ENCODE measurements around the gene ERC2.
"Not testable (repeated sequence)": the region's sequence is repeated elsewhere in the genome, so short reads cannot be mapped to it uniquely, and the experiment has no call there.

Gene ERC2

DNA sequence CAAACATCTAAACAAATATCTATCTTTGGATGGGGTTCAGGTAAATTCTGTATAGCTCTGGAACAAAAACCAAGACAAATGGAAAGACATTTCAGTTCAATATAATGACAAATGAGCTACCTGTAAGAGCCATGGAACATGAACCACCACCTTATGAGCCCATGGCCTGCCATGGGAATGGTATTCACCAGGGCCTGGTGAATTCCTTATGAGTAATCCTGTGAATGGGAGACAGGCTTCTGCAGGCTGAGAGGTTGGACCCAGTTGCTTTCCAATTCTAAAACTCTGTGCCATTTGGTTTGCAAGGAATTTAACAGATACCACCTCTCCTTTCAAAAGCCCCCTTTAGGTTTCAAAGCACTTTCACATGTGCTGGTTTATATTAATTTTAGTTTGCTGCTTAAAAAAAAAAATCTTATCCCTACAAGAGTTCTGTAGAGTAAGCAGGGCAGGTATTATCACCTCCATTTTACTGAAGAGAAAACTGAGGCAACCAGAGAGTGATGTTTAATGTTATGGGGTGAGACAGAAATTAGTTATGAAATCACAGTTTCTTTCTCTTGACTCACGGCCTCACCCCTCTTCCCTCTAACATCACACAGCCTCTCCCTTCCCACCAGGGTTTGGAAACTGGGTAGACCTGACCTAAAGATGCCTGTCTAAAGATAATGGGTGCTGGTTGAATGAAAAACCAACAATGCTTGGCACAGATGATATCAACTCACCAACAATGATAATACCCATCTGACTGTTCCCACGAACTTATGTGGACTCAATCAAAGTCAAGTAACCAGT, 583.6 kb downstream of the ERC2 start:
- no peak for DNase-seq (ENCODE audit: low read depth in 2 of 2)

DNA sequence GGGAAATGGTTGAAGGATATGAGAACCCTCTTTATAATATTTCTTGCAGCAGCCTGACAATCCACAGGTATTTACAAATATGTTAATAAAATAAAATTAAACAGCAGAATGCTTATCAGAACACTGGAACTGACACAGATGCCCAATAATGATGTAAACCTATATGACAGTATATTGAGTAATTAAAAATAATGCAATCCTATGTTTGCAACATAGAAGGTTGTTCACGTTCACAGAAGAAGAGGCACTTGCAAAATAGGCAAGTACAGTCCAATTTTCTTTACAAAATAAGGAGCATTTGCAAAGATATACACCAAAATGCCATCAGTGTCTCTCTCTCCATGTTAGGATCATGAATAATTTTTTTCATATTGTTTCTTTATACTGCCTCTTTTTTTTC, 584.2 kb downstream of the ERC2 start:
- DNase-seq (ENCODE audit: low read depth in 2 of 2), result no peak

- DNase-seq (ENCODE audit: low read depth in 2 of 2), result no peak
Observed at GRCh38 chr3:55882006-55882405, 586.3 kb downstream of the ERC2 start.

DNA sequence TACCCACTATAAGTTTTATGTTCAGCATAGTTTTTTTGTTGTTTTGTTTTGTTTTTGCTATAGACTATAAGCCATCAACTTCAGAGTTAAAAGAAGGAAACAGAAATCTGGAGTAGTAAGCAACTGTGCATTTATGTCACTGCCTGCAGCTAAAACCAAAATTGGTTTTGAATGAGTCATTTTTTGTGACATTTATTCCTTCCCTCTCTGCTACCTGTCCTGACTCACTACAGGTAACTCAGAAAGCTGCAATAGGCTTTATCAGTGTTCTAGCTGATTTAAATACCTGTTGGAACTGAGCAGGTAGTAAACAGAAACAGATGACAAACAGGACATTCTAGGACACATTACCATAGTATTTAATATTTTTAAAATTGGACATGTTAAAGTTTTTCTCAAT, 587.9 kb downstream of the ERC2 start:
- no peak for DNase-seq (ENCODE audit: low read depth in 2 of 2)

DNA sequence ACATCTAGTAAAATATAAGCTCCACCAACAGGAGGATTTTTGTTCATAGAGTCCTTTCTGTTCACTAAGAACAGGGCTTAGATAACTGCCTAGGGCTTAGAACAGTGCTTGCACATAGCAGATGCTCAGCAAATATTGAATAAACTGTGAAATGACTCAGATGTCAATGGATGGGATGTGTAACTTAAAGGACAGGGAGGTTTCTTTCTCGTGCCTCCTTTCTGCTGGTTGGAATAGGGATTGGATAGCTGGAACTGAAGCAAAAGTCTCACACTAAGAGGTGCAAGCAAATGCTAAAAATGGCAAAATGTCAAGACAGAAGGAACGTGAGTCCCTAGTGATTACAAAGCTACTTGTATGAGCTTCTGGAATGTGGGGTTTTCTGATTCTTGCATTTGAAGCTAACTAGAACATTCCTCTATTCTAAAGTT, 588.4 kb downstream of the ERC2 start:
- DNase-seq (ENCODE audit: low read depth in 2 of 2), result no peak

- no peak for DNase-seq (ENCODE audit: low read depth in 2 of 2)
Observed at GRCh38 chr3:55877703-55878102, 590.6 kb downstream of the ERC2 start.

DNA sequence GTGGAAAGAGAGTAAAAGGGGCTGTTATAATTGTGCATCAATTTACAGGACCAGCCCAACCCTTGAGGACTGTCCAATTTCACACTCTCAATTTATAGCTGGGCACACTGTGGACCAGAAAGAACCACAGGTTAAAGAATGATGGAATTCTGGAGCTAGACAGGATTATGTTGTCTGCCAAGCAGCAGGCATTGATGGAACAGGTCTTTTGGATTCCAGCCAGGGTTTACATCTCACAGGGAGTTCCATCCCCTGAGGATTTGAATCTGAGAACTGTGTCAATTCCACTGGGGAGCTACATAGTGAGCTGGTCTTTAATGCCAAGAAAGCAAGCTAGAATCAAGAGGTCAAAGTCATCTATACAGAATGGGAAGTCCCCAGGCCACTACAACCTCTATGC, 591.7 kb downstream of the ERC2 start:
- DNase-seq (ENCODE audit: low read depth in 2 of 2), result no peak

GRCh38 chr3:55875113-55875512, 593.2 kb downstream of the ERC2 start:
- no peak for DNase-seq (ENCODE audit: low read depth in 2 of 2)

- no peak for DNase-seq (ENCODE audit: low read depth in 2 of 2)
Observed at GRCh38 chr3:55873523-55874254, 594.6 kb downstream of the ERC2 start.

GRCh38 chr3:55870594-55870993, 597.7 kb downstream of the ERC2 start:
- no peak for DNase-seq (ENCODE audit: low read depth in 2 of 2)

- DNase-seq (ENCODE audit: low read depth in 2 of 2), result no peak
Observed at GRCh38 chr3:55868347-55868746, 599.9 kb downstream of the ERC2 start.

DNA sequence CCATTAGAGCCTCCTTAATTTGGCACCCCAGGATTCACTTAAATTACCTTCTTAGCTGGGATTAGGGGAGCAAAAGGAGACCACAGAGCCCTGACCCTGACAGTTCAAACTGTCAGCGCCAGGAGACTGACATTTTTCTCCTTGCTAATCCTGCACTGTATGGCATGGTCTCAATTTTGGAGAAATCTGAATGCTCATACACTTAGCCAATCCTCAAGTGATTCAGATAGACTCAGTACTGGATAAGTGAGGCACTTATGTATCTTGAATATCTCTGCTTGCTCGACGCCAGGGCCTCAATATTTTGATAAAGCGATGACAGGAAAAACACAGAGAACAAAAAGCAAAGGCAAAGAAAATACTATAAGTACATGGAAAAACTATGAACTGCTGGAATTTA, 605.2 kb downstream of the ERC2 start:
- no peak for DNase-seq (ENCODE audit: low read depth in 2 of 2)

DNA sequence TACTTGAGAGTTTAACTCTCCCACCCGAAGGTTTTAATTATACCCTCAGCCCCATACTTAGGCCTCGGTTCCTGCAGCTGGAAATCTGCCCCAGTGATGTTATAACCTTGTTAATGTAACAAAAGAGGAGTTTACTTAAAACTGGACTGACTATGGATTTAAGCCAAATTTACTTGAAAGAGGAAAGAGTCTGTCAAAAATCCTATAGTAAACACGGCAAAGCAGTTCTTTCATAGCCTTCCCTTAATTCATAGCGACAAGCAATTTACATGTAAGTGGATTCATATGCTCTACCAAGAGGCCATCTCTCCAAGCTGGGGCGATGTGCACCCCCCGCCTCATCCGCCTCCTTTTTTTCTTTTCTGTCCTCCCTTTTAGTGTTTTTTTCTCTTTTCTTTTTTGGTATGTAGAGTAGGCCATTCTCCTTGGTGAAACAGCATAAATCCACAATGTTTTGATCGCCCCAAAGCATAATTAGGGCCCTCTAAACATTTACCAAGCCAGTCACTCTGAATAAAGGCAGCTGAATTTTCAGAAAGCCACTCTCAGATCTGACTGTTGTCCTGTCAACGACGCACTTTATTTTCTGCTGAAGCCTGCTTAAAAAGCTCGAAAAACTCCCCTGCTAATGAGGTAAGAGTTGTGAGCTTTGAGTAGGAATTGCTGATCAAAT, 608.1 kb downstream of the ERC2 start:
- no peak for DNase-seq (ENCODE audit: low read depth in 2 of 2)

DNA sequence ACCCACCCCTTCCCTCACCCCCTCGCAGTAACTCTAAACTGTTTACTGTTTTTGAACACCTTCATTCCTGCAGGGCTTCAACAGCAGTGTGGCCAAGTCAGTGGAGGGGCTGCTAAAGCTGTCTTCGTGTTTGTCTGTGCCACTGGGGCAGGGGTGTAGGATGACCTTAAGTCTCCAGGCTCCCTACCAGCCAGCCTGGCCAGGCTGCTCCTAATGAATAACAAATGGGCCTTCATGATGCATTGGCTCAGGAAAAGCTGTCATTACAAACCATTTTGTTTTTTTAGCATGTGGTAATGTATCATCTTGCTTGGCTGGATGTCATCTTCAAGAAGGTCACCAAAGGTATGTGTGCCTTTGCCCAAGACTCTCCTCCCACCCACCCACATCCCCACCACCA, 609.0 kb downstream of the ERC2 start:
- no peak for DNase-seq (ENCODE audit: low read depth in 2 of 2)

DNA sequence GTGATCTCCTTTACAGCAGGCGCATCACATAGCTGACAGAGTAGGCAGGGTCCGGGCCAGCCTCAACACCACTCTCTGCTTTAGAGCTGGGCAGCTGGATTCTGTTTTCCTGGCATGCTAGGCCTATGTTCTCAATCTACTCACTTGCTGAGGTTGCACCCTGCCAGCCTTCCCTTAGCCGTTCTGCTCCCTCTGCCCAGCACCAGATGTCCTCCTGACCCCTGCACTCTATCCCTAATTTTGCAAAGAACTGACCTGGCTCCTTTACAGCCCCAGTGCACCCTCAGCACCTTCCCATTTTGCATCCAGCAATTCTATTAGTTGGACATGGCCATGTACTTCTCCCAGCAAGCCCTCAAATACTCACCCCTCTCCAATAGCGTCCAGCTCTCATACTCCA, 609.5 kb downstream of the ERC2 start:
- DNase-seq (ENCODE audit: low read depth in 2 of 2), result no peak

DNA sequence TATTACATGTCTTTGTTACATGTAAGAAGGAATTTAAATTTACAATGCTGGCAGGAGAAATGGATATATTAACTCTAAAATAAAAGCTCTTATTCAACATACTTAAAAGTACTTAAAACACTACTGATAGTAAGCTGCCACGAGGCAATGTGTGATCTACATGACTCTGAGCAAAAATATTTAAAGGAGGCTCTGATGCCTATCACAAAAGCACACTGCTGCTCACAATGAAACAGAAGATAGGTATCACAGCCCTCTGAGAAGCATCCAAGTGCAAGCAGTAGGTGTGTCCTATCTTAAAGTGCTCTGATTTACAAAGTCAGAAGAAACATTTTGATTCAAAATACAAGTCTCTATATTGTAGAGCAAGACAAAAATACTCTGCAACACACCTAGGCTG, 610.0 kb downstream of the ERC2 start:
- no peak for DNase-seq (ENCODE audit: low read depth in 2 of 2)

DNA sequence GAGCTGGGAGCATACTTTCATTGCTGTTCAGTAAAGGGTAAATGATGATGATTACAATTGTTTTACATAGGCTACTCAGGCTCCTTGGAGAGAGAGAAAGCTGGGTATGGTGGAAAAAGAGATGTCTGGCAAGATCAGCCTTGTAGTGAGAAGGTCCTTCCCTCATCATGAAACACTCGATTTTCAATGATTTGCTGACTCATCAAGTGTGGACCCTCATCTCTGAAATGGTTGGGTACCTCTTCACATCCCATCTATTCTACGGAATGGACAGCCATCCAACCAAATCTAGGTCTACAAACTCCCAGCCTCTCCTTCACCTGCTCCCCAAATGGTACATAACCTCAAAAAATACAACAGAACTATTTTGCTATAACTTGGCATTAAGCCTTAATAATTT, 610.6 kb downstream of the ERC2 start:
- no peak for DNase-seq (ENCODE audit: low read depth in 2 of 2)

DNA sequence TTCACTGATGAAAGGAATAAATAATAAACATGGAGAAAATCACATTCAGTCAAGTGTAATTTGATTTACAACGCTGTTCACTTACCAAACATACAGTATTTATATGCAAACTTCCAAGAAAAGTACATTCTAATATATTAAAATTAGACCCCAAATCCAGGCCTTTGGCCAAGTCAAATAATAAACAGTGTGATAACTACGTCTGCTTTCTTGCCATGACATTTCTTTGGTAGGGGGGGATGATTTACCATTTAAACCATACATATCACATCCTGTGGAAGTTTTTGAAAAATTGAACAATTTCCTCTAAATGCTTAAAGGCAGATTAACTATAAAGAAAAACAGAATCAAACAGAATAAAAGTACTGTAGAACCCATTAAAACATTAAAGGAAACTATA, 613.0 kb downstream of the ERC2 start:
- DNase-seq (ENCODE audit: low read depth in 2 of 2), result no peak

DNA sequence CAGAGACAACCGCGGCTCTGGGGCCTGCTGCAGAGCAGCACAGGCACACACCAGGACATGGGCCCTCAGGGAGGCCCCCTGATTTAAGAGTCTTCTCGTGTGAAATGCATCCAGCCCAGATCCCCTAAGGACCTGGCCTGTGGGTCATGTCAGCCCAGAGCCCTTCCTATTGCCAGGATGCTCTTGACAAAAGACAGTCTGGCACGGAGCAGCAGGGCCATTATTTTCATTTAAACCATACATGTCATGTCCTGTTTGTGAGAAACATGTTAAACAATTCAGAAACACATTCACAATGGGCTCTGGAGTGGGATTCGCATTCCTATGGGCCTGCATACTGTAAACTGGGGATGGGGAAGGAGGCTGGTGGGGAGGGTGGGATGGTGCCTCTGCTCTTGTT, 613.8 kb downstream of the ERC2 start:
- DNase-seq (ENCODE audit: low read depth in 2 of 2), result no peak

DNA sequence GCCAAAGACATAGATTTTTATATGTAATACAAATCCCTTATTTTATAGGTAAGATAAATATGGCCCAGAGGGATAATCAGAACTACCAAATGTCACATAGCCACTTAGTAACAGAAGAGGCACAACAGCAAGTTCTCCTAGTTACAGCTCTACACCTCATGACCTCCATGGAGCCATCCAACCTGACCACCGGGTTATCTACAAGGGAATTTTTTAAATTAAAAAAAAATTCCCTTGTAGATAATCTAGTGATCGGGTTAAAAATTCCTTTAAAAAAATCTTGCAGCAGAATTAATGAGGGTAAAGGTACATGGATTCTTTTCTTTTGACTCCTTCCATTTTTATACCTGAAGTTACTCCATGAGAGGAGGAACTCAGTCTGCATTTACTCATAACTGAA, 615.9 kb downstream of the ERC2 start:
- DNase-seq (ENCODE audit: low read depth in 2 of 2), result no peak

DNA sequence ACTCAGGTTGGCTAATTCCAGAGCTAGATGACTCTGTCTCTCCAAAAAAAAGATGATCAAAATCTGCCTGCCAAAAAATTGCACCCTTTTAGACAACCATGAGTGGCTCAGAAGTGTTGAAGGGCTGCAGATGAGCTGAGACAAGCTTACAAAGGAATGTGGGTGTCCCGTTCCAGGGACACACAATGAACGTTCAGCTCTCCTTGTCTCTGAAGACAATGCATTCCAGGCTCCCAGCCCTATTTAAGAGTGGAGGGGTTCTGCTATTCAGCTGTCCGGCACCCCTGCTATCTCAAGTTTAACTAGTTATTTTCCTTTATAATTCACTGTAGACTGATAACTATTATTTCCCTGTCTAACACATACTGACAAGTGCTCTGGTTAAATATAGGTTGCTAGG, 626.1 kb downstream of the ERC2 start:
- no peak for DNase-seq (ENCODE audit: low read depth in 2 of 2)

GRCh38 chr3:55831876-55832275, 636.4 kb downstream of the ERC2 start:
- DNase-seq (ENCODE audit: low read depth in 2 of 2), result not testable (repeated sequence)

DNA sequence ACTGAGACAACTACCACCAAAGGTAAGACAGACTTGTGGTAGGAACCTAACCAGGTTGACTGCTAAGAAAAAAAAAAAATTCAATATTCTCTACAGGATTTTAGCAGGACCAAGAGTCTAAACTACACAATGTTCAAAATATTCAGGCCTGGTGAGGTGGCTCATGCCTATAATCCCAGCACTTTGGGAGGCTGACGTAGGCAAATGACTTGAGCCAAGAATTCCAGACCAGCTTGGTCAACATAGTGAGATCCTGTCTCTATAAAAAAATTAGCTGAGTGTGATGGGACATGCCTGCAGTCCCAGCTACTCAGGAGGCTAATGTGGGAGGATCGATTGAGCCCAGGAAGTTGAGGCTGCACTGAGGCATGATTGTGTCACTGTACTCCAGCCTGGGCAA, 639.6 kb downstream of the ERC2 start:
- DNase-seq (ENCODE audit: low read depth in 2 of 2), result no peak

Data from stimulated activated CD4-positive, alpha-beta T cell treated with anti-CD3 and anti-CD28 coated beads, Interleukin-1b, Interleukin-23, amount 100 ng/mL, for 4 hours (primary cell).